Stimulated activated CD8-positive, alpha-beta memory T cell treated with anti-CD3 and anti-CD28 coated beads, Interleukin-12 subunit alpha, Interleukin-12 subunit beta, amount 100 ng/mL, for 1 hour (primary cell): ENCODE data around the gene NT5C2.
"Not testable (repeated sequence)": the region's sequence is repeated elsewhere in the genome, so short reads cannot be mapped to it uniquely, and the experiment has no call there.

Experiments used
- DNase-seq: peaks from one replicate; pipeline ENCODE4 v3.0.0-alpha.2; 2020; ENCODE audit warnings: low read depth

Gene NT5C2

GRCh38 chr10:103083266-103083976 is 109.7 kb downstream of the NT5C2 start:
- DNase-seq = no peak

GRCh38 chr10:103082683-103083082 is 110.4 kb downstream of the NT5C2 start:
- DNase-seq = no peak

GRCh38 chr10:103080891-103081581 is 112.0 kb downstream of the NT5C2 start:
- DNase-seq = no peak

- no peak for DNase-seq
Measured at GRCh38 chr10:103079946-103080345, 113.1 kb downstream of the NT5C2 start.

GRCh38 chr10:103079100-103079499 is 114.0 kb downstream of the NT5C2 start:
- no peak for DNase-seq

GRCh38 chr10:103078676-103079075 is 114.4 kb downstream of the NT5C2 start:
- DNase-seq = no peak

GRCh38 chr10:103078309-103078615 is 114.8 kb downstream of the NT5C2 start:
- DNase-seq = no peak

GRCh38 chr10:103077491-103078308 is 115.4 kb downstream of the NT5C2 start:
- DNase-seq = no peak

GRCh38 chr10:103077020-103077419 is 116.1 kb downstream of the NT5C2 start:
- no peak for DNase-seq

GRCh38 chr10:103072891-103073290 is 120.2 kb downstream of the NT5C2 start:
- no peak for DNase-seq

GRCh38 chr10:103072276-103072675 is 120.8 kb downstream of the NT5C2 start:
- DNase-seq = no peak

- DNase-seq = peak; percentile 45
Measured at GRCh38 chr10:103069453-103070331, 123.4 kb downstream of the NT5C2 start.

- no peak for DNase-seq
Measured at GRCh38 chr10:103067956-103068355, 125.1 kb downstream of the NT5C2 start.

- DNase-seq = no peak
Measured at GRCh38 chr10:103067484-103067883, 125.6 kb downstream of the NT5C2 start.

GRCh38 chr10:103067099-103067477 is 126.0 kb downstream of the NT5C2 start:
- not testable (repeated sequence) for DNase-seq

- DNase-seq = no peak
Measured at GRCh38 chr10:103066141-103067098, 126.7 kb downstream of the NT5C2 start.

- DNase-seq = no peak
Measured at GRCh38 chr10:103064956-103065355, 128.1 kb downstream of the NT5C2 start.

- no peak for DNase-seq
Measured at GRCh38 chr10:103062854-103063590, 130.1 kb downstream of the NT5C2 start.

- no peak for DNase-seq
Measured at GRCh38 chr10:103060575-103060974, 132.5 kb downstream of the NT5C2 start.

GRCh38 chr10:103058034-103058433 is 135.0 kb downstream of the NT5C2 start:
- DNase-seq = no peak
